Tibial nerve (tissue), 4 donors: ENCODE measurements around the gene PGRMC1.
"Not testable (repeated sequence)": the region's sequence is repeated elsewhere in the genome, so short reads cannot be mapped to it uniquely, and the experiment has no call there.

Source experiments
- CTCF ChIP-seq, 5 experiments: fragments of 200-600 bp in 3 of 5; fragments of 450-650 bp in 2 of 5; sonication (generic) in 3 of 5; IDR thresholded peaks; one replicate each; pipeline ENCODE4 v1.5.1; 2016 to 2019; ENCODE audit warnings: antibody characterized with exemption in 5 of 5, mild to moderate bottlenecking in 3 of 5, moderate library complexity in 2 of 5
- EP300 ChIP-seq, 2 donors: sonication (generic); formaldehyde crosslinking; IDR thresholded peaks; one replicate each; pipeline ENCODE4 v1.6.1; 2017; ENCODE audit warnings: antibody characterized with exemption in 2 of 2, mild to moderate bottlenecking in 1 of 2
- POLR2A ChIP-seq, 2 donors: fragments of 450-650 bp; IDR thresholded peaks; one replicate each; pipeline ENCODE4 v1.6.1; 2017; ENCODE audit warnings: antibody characterized with exemption in 2 of 2, mild to moderate bottlenecking in 2 of 2, moderate library complexity in 2 of 2

DNA sequence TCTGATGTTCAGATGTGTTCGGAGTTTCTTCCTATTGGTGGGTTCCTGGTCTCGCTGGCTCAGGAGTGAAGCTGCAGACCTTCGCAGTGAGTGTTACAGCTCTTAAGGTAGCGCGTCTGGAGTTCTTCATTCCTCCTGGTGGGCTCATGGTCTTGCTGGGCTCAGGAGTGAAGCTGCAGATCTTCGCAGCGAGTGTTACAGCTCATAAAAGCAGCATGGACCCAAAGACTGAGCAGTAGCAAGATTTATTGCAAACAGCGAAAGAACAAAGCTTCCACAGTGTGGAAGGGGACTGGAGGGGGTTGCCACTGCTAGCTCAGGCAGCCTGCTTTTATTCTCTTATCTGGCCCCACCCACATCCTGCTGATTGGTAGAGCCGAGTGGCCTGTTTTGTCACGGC lies 28.6 kb upstream of the PGRMC1 start:
- not testable (repeated sequence) for TF ChIP-seq CTCF, EP300, POLR2A (IDR thresholded peaks at IDR 0.05)
